GM23338 (cell line): ENCODE data around the gene ATP8A1. TPM values are rescaled to one million over a fixed set of nuclear protein-coding genes. Genes with fewer than 3 reads are reported as not detected.

Experiments
- polyA plus RNA-seq: library from polyadenylated mRNA; unstranded; fragments of >200 nt; fragmentation: Nextera tagmentation; extraction: Ambion mirVana; gene quantifications from 2 replicates; pipeline ENCODE4 v1.2.1, GENCODE V29; 2016
- total RNA-seq: library from RNA; depleted of rRNA; stranded (reverse); fragments of >200 nt; shearing (Covaris generic); gene quantifications from 2 replicates; pipeline ENCODE4 v1.2.3, GENCODE V29; 2014; rRNA removed

ATP8A1 gene
- total and polyA plus RNA-seq, 2 experiments from 2014 or later: 6.8 to 66.3 TPM

Other genes starting within 250 kb of the ATP8A1 start
- not detected in 2 replicates for gene GRXCR1, start 235.6 kb upstream of the ATP8A1 start, total RNA-seq
- not detected in 2 replicates for gene GRXCR1, start 235.6 kb upstream of the ATP8A1 start, polyA plus RNA-seq